HG02763 (cell line): ENCODE results near the gene FMO3.

Experiments
- ATAC-seq: cut with Tn5 transposase; IDR thresholded peaks from one replicate; pipeline ENCODE4 v1.9.1; 2021; ENCODE audit warnings: mild to moderate bottlenecking, moderate library complexity; ENCODE audit not compliant: unreplicated experiment

FMO3 gene

DNA sequence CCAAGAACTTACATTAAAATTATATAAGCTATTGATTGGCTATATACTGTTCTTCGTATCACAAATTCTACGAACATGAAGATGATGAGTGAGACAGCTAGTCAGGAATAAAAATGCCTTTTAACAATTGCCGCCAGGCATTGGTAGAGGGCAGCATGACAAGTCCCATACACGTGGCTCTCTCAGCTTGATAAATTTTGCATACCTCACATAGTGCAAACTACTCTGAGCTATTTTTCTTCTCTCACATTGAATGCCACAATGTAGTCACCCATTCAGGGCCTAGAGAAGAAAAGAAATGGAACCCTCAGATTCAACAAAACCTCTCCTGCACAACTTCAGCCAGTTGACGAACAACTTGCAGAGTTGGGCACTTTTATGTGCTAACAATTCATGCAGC is 67.4 kb downstream of the FMO3 start:
- no peak for ATAC-seq

- ATAC-seq: no peak
Measured at GRCh38 chr1:171158551-171158950, 67.8 kb downstream of the FMO3 start.

DNA sequence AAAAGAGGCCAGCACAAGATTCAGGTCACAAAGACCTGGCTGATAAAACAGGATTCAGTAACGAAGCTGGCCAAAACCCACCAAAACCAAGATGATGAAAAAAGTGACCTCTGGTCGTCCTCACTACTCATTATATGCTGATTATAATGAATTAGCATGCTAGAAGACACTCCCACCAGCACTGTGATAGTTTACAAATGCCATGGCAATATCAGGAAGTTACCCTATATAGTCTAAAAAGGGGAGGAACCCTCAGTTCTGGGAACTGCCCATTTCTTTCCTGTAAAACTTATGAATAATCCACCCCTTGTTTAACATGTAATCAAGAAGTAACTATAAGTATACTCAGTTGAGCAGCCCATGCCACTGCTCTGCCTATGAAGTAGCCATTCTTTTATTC is 68.4 kb downstream of the FMO3 start:
- ATAC-seq: no peak

- no peak for ATAC-seq
Measured at GRCh38 chr1:171160211-171160610, 69.5 kb downstream of the FMO3 start.

- ATAC-seq: no peak
Measured at GRCh38 chr1:171160639-171161354, 70.1 kb downstream of the FMO3 start.

GRCh38 chr1:171161431-171161830 is 70.7 kb downstream of the FMO3 start:
- no peak for ATAC-seq

DNA sequence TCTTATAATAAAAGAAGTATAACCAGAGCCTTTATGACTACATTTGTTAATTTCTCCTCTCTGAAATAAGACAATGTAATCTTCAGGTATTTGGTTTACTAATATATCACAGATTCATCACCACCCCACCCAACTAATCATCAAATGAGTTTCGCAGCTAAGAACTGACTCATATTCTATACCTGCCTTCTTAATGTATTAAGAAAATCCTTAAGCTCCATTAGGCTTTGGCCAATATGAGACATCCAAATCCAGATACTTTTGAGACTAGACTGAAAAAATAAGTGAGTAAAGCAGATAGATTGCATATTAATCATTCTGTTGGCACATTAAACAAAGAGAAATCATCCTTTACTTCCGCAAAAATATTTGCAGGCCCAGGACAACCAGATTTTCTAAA is 75.7 kb downstream of the FMO3 start:
- no peak for ATAC-seq
